HEK293 (cell line): ENCODE data around the gene STXBP3.

Experiments used
- CTCF ChIA-PET: fragments of 350-600 bp; formaldehyde crosslinking; extraction: SDS; loops from one replicate; lab custom pipeline; 2021; ENCODE audit warnings: antibody characterized with exemption; lab: Yijun Ruan, JAX
- POLR2A ChIA-PET: fragments of 300-600 bp; formaldehyde crosslinking; extraction: SDS; loops from one replicate; lab custom pipeline; 2020; ENCODE audit warnings: antibody characterized with exemption, inconsistent platforms; lab: Yijun Ruan, JAX
- H3K27ac ChIP-seq: fragments of 200-500 bp; sonication (Bioruptor generic); 2 replicates; pipeline ENCODE4 v1.5.1; 2014; ENCODE audit warnings: low read depth, low read length, control low read depth, inconsistent platforms; ENCODE audit errors: extremely low read depth
- H3K36me3 ChIP-seq, 2 experiments: fragments of 200-500 bp in 1 of 2; sonication (Bioruptor generic) in 1 of 2; 1 replicate in 1 of 2; 2 replicates in 1 of 2; pipeline ENCODE4 v1.5.1; 2014 to 2017; ENCODE audit warnings: inconsistent platforms in 2 of 2, low read length in 2 of 2; ENCODE audit not compliant: control insufficient read depth in 2 of 2, insufficient read depth in 1 of 2
- H3K4me1 ChIP-seq: fragments of 200-500 bp; sonication (Bioruptor generic); 2 replicates; pipeline ENCODE4 v1.5.1; 2014; ENCODE audit warnings: mild to moderate bottlenecking, low read length, inconsistent platforms; ENCODE audit not compliant: control insufficient read depth, insufficient read depth
- H3K4me3 ChIP-seq: 2 replicates; pipeline ENCODE4 v1.5.1; 2011; ENCODE audit warnings: low read depth, mild to moderate bottlenecking, control low read depth, low read length, moderate library complexity
- H3K9me3 ChIP-seq: fragments of 200-500 bp; sonication (Bioruptor generic); 2 replicates; pipeline ENCODE4 v1.5.1; 2014; ENCODE audit warnings: low read depth, low read length, inconsistent platforms; ENCODE audit not compliant: control insufficient read depth, insufficient read depth
- GFI1B ChIP-seq: fragments of 450-650 bp; formaldehyde crosslinking; IDR thresholded peaks from 2 replicates; pipeline ENCODE4 v1.5.1; 2016; ENCODE audit warnings: missing biosample characterization, missing genetic modification characterization
- WT1 ChIP-seq: fragments of 450-650 bp; formaldehyde crosslinking; IDR thresholded peaks from 2 replicates; pipeline ENCODE4 v1.5.1; 2016; ENCODE audit warnings: missing biosample characterization, missing genetic modification characterization
- ZNF121 ChIP-seq: fragments of 450-650 bp; formaldehyde crosslinking; IDR thresholded peaks from 2 replicates; pipeline ENCODE4 v1.5.1; 2016; ENCODE audit warnings: missing biosample characterization, missing genetic modification characterization
- ZNF266 ChIP-seq: fragments of 450-650 bp; formaldehyde crosslinking; IDR thresholded peaks from 2 replicates; pipeline ENCODE4 v1.5.1; 2016; ENCODE audit warnings: missing biosample characterization, missing genetic modification characterization, low read depth
- ZNF341 ChIP-seq: fragments of 450-650 bp; formaldehyde crosslinking; IDR thresholded peaks from 2 replicates; pipeline ENCODE4; 2016; ENCODE audit warnings: low read depth, missing biosample characterization, missing genetic modification characterization
- ZNF555 ChIP-seq: fragments of 450-650 bp; formaldehyde crosslinking; conservative IDR thresholded peaks from 2 replicates; pipeline ENCODE4 v1.5.1; 2017; ENCODE audit warnings: missing biosample characterization, mild to moderate bottlenecking, missing genetic modification characterization, inconsistent platforms
- ZNF571 ChIP-seq: fragments of 450-650 bp; formaldehyde crosslinking; IDR thresholded peaks from 2 replicates; pipeline ENCODE4 v1.5.0; 2017; ENCODE audit warnings: missing biosample characterization, missing genetic modification characterization
- ZNF596 ChIP-seq: fragments of 450-650 bp; IDR thresholded peaks from 2 replicates; pipeline ENCODE4 v1.5.0; 2018; ENCODE audit warnings: missing biosample characterization, mild to moderate bottlenecking, missing genetic modification characterization, moderate library complexity
- ZNF654 ChIP-seq: fragments of 450-650 bp; formaldehyde crosslinking; IDR thresholded peaks from 2 replicates; pipeline ENCODE4 v1.5.1; 2016; ENCODE audit warnings: low read depth, missing biosample characterization, missing genetic modification characterization
- ZNF658 ChIP-seq: fragments of 450-650 bp; formaldehyde crosslinking; IDR thresholded peaks from 2 replicates; pipeline ENCODE4; 2016; ENCODE audit warnings: missing biosample characterization, missing genetic modification characterization
- ZNF677 ChIP-seq: fragments of 450-650 bp; IDR thresholded peaks from 2 replicates; pipeline ENCODE4 v1.5.0; 2018; ENCODE audit warnings: missing biosample characterization, mild to moderate bottlenecking, missing genetic modification characterization, moderate library complexity
- TF ChIP-seq, protein P1 (sequence below): fragments of 450-650 bp; formaldehyde crosslinking; optimal IDR thresholded peaks from 2 replicates; pipeline ENCODE3; 2016; ENCODE audit warnings: missing biosample characterization, mild to moderate bottlenecking, missing genetic modification characterization
- TF ChIP-seq, protein P2 (sequence below): fragments of 450-650 bp; formaldehyde crosslinking; IDR thresholded peaks from 2 replicates; pipeline ENCODE4 v1.5.1; 2016; ENCODE audit warnings: missing biosample characterization, missing genetic modification characterization, low read depth
- TF ChIP-seq, protein P3 (sequence below): fragments of 450-650 bp; formaldehyde crosslinking; IDR thresholded peaks from 2 replicates; pipeline ENCODE4 v1.5.1; 2017; ENCODE audit warnings: missing biosample characterization, missing genetic modification characterization
- TF ChIP-seq, protein P4 (sequence below): fragments of 450-650 bp; IDR thresholded peaks from 2 replicates; pipeline ENCODE4 v1.5.1; 2018; ENCODE audit warnings: missing biosample characterization, mild to moderate bottlenecking, missing genetic modification characterization
- TF ChIP-seq, protein P5 (sequence below): fragments of 450-650 bp; formaldehyde crosslinking; IDR thresholded peaks from 2 replicates; pipeline ENCODE4 v1.5.0; 2017; ENCODE audit warnings: missing biosample characterization, missing genetic modification characterization, borderline replicate concordance
- TF ChIP-seq, protein P6 (sequence below): fragments of 450-650 bp; formaldehyde crosslinking; IDR thresholded peaks from 2 replicates; pipeline ENCODE4 v1.5.1; 2016; ENCODE audit warnings: missing biosample characterization, missing genetic modification characterization

Gene STXBP3

DNA sequence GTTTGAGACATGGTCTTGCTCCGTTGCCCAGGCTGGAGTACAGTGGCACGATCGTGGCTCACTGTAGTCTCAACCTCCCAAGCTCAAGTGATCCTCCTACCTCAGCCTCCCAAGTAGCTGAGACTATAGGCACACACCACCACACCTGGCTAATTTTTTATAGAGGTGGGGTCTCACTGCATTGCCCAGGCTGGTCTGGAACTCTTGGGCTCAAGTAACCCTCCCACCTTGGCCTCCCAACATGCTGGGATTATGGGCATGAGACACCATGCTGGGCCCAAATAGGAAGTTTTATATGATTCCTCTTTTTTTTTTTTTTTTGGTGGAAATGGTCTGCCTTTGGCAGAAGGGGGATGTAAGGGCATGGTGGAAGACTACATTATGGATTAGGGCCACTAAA is 39.8 kb upstream of the STXBP3 start:
- no peaks in the 10 kb centered on the region for H3K9me3 ChIP-seq
- H3K36me3 ChIP-seq = peaks cover 6 to 7% of the 10 kb centered on the region in 2 experiments
- no peak overlapping the region for H3K27ac ChIP-seq
- TF ChIP-seq ZNF121 (peak; percentile 72), ZNF571 (no peak)
- ChIA-PET CTCF (interaction anchor here (0.7 to 1.0 kb wide), 2 partner anchors 12 to 22 kb away, joined by 3 read pairs; no protein-coding TSS in a partner anchor), POLR2A (no interaction called here)
- H3K4me1 ChIP-seq = no peaks in the 10 kb centered on the region
- H3K4me3 ChIP-seq = no peak overlapping the region

DNA sequence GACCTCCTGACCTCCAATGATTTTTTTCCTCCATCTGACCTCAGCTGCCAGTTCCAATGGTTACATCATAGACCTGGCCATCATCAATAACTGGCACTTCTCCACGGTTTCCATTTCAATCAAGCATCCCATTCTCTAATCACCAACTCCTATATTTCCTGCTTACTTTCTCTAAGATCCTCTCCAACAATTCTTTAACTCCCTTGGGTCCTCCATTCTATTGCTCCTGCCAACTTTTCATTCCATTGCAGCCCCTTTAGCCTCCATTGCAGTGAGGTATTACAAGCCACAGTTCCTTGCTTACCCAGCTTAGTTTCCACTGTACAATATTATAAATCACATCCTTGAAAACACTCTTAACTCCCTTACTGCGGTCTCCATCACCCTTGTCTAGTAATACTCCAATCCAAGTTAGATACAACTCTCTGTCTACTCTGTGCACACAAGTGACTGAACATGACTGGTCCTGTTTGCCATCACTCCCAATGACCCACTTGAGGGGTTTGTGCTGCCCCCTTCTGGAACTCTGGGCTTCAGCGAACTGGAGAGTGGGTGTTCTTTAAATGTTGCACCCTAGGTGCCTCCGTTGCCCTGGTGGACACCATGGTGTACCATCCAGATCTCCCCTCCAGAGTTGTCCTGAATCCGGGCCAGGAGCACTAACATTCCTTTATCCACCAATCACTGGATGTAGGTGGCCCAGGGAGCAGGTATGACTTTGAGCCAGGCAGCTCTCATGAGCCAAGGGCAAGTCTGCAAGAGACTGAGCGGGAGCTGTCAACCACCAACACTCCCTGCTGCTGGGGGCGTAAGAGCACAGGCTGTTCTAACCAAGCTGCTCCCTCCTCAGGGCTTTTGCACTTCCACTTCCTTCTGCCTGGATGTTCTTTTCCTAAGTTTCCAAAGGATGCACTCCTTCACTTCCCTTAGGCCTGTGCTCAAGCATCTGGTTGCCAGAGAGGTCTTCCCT is 37.5 kb upstream of the STXBP3 start:
- Histone ChIP-seq H3K4me3 (no peak overlapping the region), H3K4me1 (no peaks in the 10 kb centered on the region), H3K27ac (no peak overlapping the region), H3K9me3 (no peaks in the 10 kb centered on the region), H3K36me3 (no peaks in the 10 kb centered on the region)
- no peak for TF ChIP-seq WT1 (tag by site-specific recombination)
- TF ChIP-seq ZNF555 (tag by site-specific recombination) = no peak
- peak; percentile 43; the same call in 1 of the 2 replicates for TF ChIP-seq ZNF341 (tag by site-specific recombination)
- TF ChIP-seq, protein P1, sequence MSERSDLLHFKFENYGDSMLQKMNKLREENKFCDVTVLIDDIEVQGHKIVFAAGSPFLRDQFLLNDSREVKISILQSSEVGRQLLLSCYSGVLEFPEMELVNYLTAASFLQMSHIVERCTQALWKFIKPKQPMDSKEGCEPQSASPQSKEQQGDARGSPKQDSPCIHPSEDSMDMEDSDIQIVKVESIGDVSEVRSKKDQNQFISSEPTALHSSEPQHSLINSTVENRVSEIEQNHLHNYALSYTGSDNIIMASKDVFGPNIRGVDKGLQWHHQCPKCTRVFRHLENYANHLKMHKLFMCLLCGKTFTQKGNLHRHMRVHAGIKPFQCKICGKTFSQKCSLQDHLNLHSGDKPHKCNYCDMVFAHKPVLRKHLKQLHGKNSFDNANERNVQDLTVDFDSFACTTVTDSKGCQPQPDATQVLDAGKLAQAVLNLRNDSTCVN (tag by site-specific recombination) = no peak
- TF ChIP-seq ZNF677 = no peak
- TF ChIP-seq ZNF654 (tag by site-specific recombination) = 0 out of 2 replicates have a peak, but pooled peaks have one; percentile 9
- TF ChIP-seq ZNF266 (tag by site-specific recombination) = no peak
- TF ChIP-seq, protein P2, sequence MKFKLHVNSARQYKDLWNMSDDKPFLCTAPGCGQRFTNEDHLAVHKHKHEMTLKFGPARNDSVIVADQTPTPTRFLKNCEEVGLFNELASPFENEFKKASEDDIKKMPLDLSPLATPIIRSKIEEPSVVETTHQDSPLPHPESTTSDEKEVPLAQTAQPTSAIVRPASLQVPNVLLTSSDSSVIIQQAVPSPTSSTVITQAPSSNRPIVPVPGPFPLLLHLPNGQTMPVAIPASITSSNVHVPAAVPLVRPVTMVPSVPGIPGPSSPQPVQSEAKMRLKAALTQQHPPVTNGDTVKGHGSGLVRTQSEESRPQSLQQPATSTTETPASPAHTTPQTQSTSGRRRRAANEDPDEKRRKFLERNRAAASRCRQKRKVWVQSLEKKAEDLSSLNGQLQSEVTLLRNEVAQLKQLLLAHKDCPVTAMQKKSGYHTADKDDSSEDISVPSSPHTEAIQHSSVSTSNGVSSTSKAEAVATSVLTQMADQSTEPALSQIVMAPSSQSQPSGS (tag by site-specific recombination) = 0 out of 2 replicates have a peak, but pooled peaks have one; percentile 15
- TF ChIP-seq, protein P3, sequence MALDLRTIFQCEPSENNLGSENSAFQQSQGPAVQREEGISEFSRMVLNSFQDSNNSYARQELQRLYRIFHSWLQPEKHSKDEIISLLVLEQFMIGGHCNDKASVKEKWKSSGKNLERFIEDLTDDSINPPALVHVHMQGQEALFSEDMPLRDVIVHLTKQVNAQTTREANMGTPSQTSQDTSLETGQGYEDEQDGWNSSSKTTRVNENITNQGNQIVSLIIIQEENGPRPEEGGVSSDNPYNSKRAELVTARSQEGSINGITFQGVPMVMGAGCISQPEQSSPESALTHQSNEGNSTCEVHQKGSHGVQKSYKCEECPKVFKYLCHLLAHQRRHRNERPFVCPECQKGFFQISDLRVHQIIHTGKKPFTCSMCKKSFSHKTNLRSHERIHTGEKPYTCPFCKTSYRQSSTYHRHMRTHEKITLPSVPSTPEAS (tag by site-specific recombination) = no peak
- POLR2A ChIA-PET = interaction anchor here (0.6 kb wide), 1 partner anchor 22 kb away, joined by 3 read pairs; no protein-coding TSS in a partner anchor
- CTCF ChIA-PET = interaction anchor here (0.6 to 1.3 kb wide), 8 partner anchors 11 to 540 kb away, joined by 3 to 4 read pairs (median 3); no protein-coding TSS in a partner anchor

DNA sequence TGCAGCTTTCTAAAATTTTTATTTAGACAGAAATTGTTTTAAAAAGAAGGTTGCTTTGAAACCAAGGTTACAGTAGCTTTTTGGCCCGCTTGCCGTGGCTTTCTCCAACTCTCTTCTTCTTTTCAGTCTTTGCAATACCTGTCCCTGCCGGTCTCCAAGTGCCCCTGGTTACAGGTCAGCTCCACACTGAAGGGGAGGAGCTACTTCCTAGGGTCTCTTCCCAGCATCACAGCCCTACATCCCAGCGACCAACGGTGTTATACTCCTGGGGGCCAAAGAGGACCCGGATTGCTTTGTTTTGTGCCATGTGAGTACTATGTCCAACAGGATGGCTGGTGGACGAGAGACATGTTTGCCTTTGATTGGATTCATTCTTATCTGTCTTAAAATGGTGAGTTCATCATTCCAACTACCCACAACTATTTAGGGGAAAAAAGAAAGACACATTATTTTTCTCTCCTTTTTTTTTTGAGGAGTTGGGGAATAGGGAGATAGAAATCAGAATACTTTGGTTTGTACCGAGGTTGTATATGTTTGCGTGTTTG is 33.8 kb upstream of the STXBP3 start, which contains the start of gene FNDC7:
Gene FNDC7 (plus strand): TSS at position 303 of the 545 bp plus-strand sequence. CDS start 26 bp downstream, at position 329.
- H3K36me3 ChIP-seq = no peaks in the 10 kb centered on the region
- no peak within 1 kb of the TSS for H3K4me3 ChIP-seq
- H3K9me3 ChIP-seq = no peaks in the 10 kb centered on the region
- ChIA-PET CTCF (interaction anchor here (0.7 kb wide), 1 partner anchor 329 kb away, joined by 3 read pairs; the partner anchor contains the start of gene WDR47), POLR2A (interaction anchor here (1.6 kb wide), 1 partner anchor 21 kb away, joined by 4 read pairs; the partner anchor contains the start of gene PRPF38B)
- H3K27ac ChIP-seq = no peak within 1 kb of the TSS
- no peaks in the 10 kb centered on the region for H3K4me1 ChIP-seq
- TF ChIP-seq GFI1B (tag by site-specific recombination) = no peak
- no peak for TF ChIP-seq ZNF596 (tag by site-specific recombination)
- TF ChIP-seq ZNF658 (tag by site-specific recombination) = no peak
- TF ChIP-seq, protein P4, sequence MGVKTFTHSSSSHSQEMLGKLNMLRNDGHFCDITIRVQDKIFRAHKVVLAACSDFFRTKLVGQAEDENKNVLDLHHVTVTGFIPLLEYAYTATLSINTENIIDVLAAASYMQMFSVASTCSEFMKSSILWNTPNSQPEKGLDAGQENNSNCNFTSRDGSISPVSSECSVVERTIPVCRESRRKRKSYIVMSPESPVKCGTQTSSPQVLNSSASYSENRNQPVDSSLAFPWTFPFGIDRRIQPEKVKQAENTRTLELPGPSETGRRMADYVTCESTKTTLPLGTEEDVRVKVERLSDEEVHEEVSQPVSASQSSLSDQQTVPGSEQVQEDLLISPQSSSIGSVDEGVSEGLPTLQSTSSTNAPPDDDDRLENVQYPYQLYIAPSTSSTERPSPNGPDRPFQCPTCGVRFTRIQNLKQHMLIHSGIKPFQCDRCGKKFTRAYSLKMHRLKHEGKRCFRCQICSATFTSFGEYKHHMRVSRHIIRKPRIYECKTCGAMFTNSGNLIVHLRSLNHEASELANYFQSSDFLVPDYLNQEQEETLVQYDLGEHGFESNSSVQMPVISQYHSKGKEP (tag by site-specific recombination) = no peak
- TF ChIP-seq, protein P5, sequence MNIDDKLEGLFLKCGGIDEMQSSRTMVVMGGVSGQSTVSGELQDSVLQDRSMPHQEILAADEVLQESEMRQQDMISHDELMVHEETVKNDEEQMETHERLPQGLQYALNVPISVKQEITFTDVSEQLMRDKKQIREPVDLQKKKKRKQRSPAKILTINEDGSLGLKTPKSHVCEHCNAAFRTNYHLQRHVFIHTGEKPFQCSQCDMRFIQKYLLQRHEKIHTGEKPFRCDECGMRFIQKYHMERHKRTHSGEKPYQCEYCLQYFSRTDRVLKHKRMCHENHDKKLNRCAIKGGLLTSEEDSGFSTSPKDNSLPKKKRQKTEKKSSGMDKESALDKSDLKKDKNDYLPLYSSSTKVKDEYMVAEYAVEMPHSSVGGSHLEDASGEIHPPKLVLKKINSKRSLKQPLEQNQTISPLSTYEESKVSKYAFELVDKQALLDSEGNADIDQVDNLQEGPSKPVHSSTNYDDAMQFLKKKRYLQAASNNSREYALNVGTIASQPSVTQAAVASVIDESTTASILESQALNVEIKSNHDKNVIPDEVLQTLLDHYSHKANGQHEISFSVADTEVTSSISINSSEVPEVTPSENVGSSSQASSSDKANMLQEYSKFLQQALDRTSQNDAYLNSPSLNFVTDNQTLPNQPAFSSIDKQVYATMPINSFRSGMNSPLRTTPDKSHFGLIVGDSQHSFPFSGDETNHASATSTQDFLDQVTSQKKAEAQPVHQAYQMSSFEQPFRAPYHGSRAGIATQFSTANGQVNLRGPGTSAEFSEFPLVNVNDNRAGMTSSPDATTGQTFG (tag by site-specific recombination) = no peak
- TF ChIP-seq, protein P6, sequence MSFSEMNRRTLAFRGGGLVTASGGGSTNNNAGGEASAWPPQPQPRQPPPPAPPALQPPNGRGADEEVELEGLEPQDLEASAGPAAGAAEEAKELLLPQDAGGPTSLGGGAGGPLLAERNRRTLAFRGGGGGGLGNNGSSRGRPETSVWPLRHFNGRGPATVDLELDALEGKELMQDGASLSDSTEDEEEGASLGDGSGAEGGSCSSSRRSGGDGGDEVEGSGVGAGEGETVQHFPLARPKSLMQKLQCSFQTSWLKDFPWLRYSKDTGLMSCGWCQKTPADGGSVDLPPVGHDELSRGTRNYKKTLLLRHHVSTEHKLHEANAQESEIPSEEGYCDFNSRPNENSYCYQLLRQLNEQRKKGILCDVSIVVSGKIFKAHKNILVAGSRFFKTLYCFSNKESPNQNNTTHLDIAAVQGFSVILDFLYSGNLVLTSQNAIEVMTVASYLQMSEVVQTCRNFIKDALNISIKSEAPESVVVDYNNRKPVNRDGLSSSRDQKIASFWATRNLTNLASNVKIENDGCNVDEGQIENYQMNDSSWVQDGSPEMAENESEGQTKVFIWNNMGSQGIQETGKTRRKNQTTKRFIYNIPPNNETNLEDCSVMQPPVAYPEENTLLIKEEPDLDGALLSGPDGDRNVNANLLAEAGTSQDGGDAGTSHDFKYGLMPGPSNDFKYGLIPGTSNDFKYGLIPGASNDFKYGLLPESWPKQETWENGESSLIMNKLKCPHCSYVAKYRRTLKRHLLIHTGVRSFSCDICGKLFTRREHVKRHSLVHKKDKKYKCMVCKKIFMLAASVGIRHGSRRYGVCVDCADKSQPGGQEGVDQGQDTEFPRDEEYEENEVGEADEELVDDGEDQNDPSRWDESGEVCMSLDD = no peak
